Upper lobe of right lung (tissue), 1 donor: ENCODE results near the gene SLC22A13. TPM values are rescaled to one million over a fixed set of nuclear protein-coding genes. Genes with fewer than 3 reads are reported as not detected.

Source experiments
- ATAC-seq: fragments of 200-7000 bp; cut with Tn5 transposase; one replicate; pipeline ENCODE4 v1.9.1; 2020; ENCODE audit warnings: mild to moderate bottlenecking, moderate library complexity
- DNase-seq: peaks from one replicate; pipeline ENCODE4 v3.0.0-alpha.2; 2020
- H3K27ac ChIP-seq: fragments of 200-600 bp; one replicate; pipeline ENCODE4 v1.8.0; 2022
- H3K27me3 ChIP-seq: fragments of 200-600 bp; one replicate; pipeline ENCODE4 v1.8.0; 2022; ENCODE audit warnings: mild to moderate bottlenecking
- H3K36me3 ChIP-seq: fragments of 200-600 bp; one replicate; pipeline ENCODE4 v1.8.0; 2022
- H3K4me1 ChIP-seq: fragments of 200-600 bp; one replicate; pipeline ENCODE4 v1.8.0; 2022
- H3K4me3 ChIP-seq: fragments of 200-600 bp; one replicate; pipeline ENCODE4 v1.8.0; 2022; ENCODE audit warnings: mild to moderate bottlenecking
- H3K9me3 ChIP-seq: fragments of 200-600 bp; one replicate; pipeline ENCODE4 v1.8.0; 2022
- intact Hi-C: fragments of 100-400 bp; cut with DNase I; formaldehyde crosslinking; loops from one replicate; pipeline ENCODE4 v1.11.0; 2022
- total RNA-seq: library from RNA; stranded (reverse); fragmentation: NEBNext Ultra II Directional; extraction: Animal tissue kit (Norgen Biotek cat#: 25700); gene quantifications from one replicate; pipeline ENCODE4 v1.2.1, GENCODE V29; 2021
- TF ChIP-seq, protein P1 (sequence below): fragments of 200-600 bp; IDR thresholded peaks from one replicate; pipeline ENCODE4 v1.8.0; 2022; ENCODE audit warnings: antibody characterized with exemption
- donor health status: DM: no; HTN: yes; CAD: no; lungs with severe emphysema.

Gene SLC22A13
- total RNA-seq, 1 donor from 2014 or later: 0.41 TPM

- Histone ChIP-seq H3K4me1 (no peaks in the 10 kb centered on the region), H3K27me3 (no peaks in the 10 kb centered on the region), H3K36me3 (no peaks in the 10 kb centered on the region), H3K4me3 (no peak overlapping the region), H3K9me3 (no peaks in the 10 kb centered on the region), H3K27ac (no peak overlapping the region)
- TF ChIP-seq, protein P1, sequence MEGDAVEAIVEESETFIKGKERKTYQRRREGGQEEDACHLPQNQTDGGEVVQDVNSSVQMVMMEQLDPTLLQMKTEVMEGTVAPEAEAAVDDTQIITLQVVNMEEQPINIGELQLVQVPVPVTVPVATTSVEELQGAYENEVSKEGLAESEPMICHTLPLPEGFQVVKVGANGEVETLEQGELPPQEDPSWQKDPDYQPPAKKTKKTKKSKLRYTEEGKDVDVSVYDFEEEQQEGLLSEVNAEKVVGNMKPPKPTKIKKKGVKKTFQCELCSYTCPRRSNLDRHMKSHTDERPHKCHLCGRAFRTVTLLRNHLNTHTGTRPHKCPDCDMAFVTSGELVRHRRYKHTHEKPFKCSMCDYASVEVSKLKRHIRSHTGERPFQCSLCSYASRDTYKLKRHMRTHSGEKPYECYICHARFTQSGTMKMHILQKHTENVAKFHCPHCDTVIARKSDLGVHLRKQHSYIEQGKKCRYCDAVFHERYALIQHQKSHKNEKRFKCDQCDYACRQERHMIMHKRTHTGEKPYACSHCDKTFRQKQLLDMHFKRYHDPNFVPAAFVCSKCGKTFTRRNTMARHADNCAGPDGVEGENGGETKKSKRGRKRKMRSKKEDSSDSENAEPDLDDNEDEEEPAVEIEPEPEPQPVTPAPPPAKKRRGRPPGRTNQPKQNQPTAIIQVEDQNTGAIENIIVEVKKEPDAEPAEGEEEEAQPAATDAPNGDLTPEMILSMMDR: no peak
- ATAC-seq: peak; percentile 11
- intact Hi-C loops: no loop called here
- no peak for DNase-seq
Observed at GRCh38 chr3:38306941-38307340, 41.3 kb downstream of the SLC22A13 start.

DNA sequence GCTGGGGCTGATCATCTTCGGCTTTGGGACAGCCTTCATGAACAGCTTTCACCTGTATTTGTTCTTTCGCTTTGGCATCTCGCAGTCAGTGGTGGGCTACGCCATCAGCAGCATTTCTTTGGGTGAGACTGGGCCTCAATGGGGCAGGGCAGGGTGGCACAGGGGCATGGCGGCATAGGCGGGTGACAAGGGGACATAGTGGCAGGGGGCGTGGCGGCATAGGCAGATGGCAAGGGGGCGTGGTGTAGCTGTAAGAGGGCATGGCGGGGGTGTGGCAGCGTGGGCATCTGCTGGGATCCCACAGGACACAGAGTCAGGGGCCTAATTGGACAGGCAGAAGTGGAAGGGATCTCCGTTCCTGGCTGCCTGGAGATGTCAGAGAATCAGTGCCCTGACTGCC is 42.0 kb downstream of the SLC22A13 start:
- H3K4me3 ChIP-seq: no peak overlapping the region
- no peaks in the 10 kb centered on the region for H3K9me3 ChIP-seq
- DNase-seq: no peak
- TF ChIP-seq, protein P1: no peak
- intact Hi-C loops: no loop called here
- no peaks in the 10 kb centered on the region for H3K4me1 ChIP-seq
- ATAC-seq: peak; percentile 8
- no peaks in the 10 kb centered on the region for H3K27me3 ChIP-seq
- no peaks in the 10 kb centered on the region for H3K36me3 ChIP-seq
- no peak overlapping the region for H3K27ac ChIP-seq

GRCh38 chr3:38308456-38308855 is 42.8 kb downstream of the SLC22A13 start:
- H3K9me3 ChIP-seq: no peaks in the 10 kb centered on the region
- H3K4me1 ChIP-seq: no peaks in the 10 kb centered on the region
- no peak for DNase-seq
- ATAC-seq: no peak
- no peaks in the 10 kb centered on the region for H3K36me3 ChIP-seq
- no peak overlapping the region for H3K4me3 ChIP-seq
- TF ChIP-seq, protein P1: no peak
- no peak overlapping the region for H3K27ac ChIP-seq
- intact Hi-C loops: no loop called here
- no peaks in the 10 kb centered on the region for H3K27me3 ChIP-seq

- no peaks in the 10 kb centered on the region for H3K4me1 ChIP-seq
- H3K9me3 ChIP-seq: no peaks in the 10 kb centered on the region
- intact Hi-C loops: no loop called here
- H3K27me3 ChIP-seq: no peaks in the 10 kb centered on the region
- no peak overlapping the region for H3K4me3 ChIP-seq
- ATAC-seq (peak; percentile 38), DNase-seq (no peak)
- H3K27ac ChIP-seq: no peak overlapping the region
- H3K36me3 ChIP-seq: no peaks in the 10 kb centered on the region
- TF ChIP-seq, protein P1: no peak
Observed at GRCh38 chr3:38311476-38311875, 45.9 kb downstream of the SLC22A13 start.

GRCh38 chr3:38311941-38312340 is 46.3 kb downstream of the SLC22A13 start:
- intact Hi-C loops: no loop called here
- no peaks in the 10 kb centered on the region for H3K9me3 ChIP-seq
- H3K36me3 ChIP-seq: no peaks in the 10 kb centered on the region
- ATAC-seq: no peak
- H3K4me3 ChIP-seq: no peak overlapping the region
- TF ChIP-seq, protein P1: no peak
- H3K27ac ChIP-seq: no peak overlapping the region
- H3K27me3 ChIP-seq: no peaks in the 10 kb centered on the region
- no peak for DNase-seq
- H3K4me1 ChIP-seq: no peaks in the 10 kb centered on the region

- no peaks in the 10 kb centered on the region for H3K27me3 ChIP-seq
- TF ChIP-seq, protein P1: no peak
- no peak overlapping the region for H3K27ac ChIP-seq
- no peak overlapping the region for H3K4me3 ChIP-seq
- no peaks in the 10 kb centered on the region for H3K9me3 ChIP-seq
- H3K36me3 ChIP-seq: no peaks in the 10 kb centered on the region
- no peak for DNase-seq
- no peak for ATAC-seq
- intact Hi-C loops: no loop called here
- H3K4me1 ChIP-seq: no peaks in the 10 kb centered on the region
Observed at GRCh38 chr3:38312356-38312755, 46.7 kb downstream of the SLC22A13 start.
